Fibroblast of skin of back (primary cell): ENCODE results near the gene KIFC3.
"Not testable (repeated sequence)": the region's sequence is repeated elsewhere in the genome, so short reads cannot be mapped to it uniquely, and the experiment has no call there.

Experiments used
- DNase-seq: peaks from one replicate; pipeline ENCODE4 v3.0.0-alpha.2; 2013

The KIFC3 gene

GRCh38 chr16:57720142-57720575 is 82.1 kb downstream of the KIFC3 start:
- DNase-seq: peak; percentile 53

GRCh38 chr16:57714047-57714446 is 88.2 kb downstream of the KIFC3 start:
- no peak for DNase-seq

GRCh38 chr16:57713596-57713995 is 88.7 kb downstream of the KIFC3 start:
- DNase-seq: no peak

GRCh38 chr16:57712569-57712968 is 89.7 kb downstream of the KIFC3 start:
- not testable (repeated sequence) for DNase-seq

DNA sequence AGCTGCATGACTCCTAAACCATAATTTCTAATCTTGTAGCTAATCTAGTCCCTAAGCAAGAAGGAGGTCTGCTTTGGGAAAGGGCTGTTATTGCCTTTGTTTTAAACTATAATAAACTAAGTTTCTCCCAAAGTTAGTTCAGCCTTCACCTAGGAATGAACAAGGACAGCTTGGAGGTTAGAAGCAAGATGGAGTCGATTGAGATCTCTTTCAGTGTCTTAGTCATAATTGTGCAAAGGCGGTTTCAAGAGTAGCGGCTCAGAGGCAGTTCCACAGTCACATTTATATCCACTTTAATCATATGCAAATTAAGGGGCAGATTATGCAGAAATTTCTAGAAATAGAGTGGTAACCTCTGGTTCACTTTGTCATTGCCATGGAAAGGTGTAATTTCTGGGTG is 90.3 kb downstream of the KIFC3 start:
- DNase-seq: no peak

GRCh38 chr16:57711346-57711745 is 90.9 kb downstream of the KIFC3 start:
- no peak for DNase-seq

GRCh38 chr16:57709663-57710062 is 92.6 kb downstream of the KIFC3 start:
- no peak for DNase-seq
